HEK293T (cell line): ENCODE data around the gene NRIP1.

Experiments used
- CTCF ChIA-PET: fragments of 350-600 bp; formaldehyde crosslinking; extraction: SDS; loops from one replicate; lab custom pipeline; 2021; ENCODE audit warnings: antibody characterized with exemption, inconsistent platforms; lab: Yijun Ruan, JAX
- POLR2A ChIA-PET: fragments of 350-600 bp; formaldehyde crosslinking; extraction: SDS; loops from one replicate; lab custom pipeline; 2020; ENCODE audit warnings: antibody characterized with exemption, inconsistent platforms; lab: Yijun Ruan, JAX
- DNase-seq: peaks from one replicate; pipeline ENCODE4 v3.0.0; 2012; ENCODE audit warnings: mixed read lengths; ENCODE audit errors: extremely low spot score
- ARNT ChIP-seq: fragments of 450-650 bp; IDR thresholded peaks from 2 replicates; pipeline ENCODE4 v1.6.1; 2017; ENCODE audit warnings: mild to moderate bottlenecking
- BHLHE40 ChIP-seq: fragments of 450-650 bp; IDR thresholded peaks from 2 replicates; pipeline ENCODE4 v1.6.1; 2016; ENCODE audit warnings: mild to moderate bottlenecking, moderate library complexity, borderline replicate concordance
- CTBP1 ChIP-seq: fragments of 450-650 bp; IDR thresholded peaks from 2 replicates; pipeline ENCODE4 v1.6.1; 2016; ENCODE audit warnings: borderline replicate concordance
- ELF4 ChIP-seq: fragments of 450-650 bp; IDR thresholded peaks from 2 replicates; pipeline ENCODE4 v1.6.1; 2017; ENCODE audit warnings: antibody characterized with exemption
- FOXA1 ChIP-seq: fragments of 450-650 bp; IDR thresholded peaks from 2 replicates; pipeline ENCODE4 v1.6.1; 2016; ENCODE audit warnings: mild to moderate bottlenecking
- FOXK2 ChIP-seq: fragments of 450-650 bp; IDR thresholded peaks from 2 replicates; pipeline ENCODE4 v1.6.1; 2016; ENCODE audit warnings: mild to moderate bottlenecking
- FOXM1 ChIP-seq: fragments of 450-650 bp; IDR thresholded peaks from 2 replicates; pipeline ENCODE4 v1.6.1; 2017; ENCODE audit warnings: mild to moderate bottlenecking, borderline replicate concordance
- HDGF ChIP-seq: fragments of 450-650 bp; IDR thresholded peaks from 2 replicates; pipeline ENCODE4 v1.6.1; 2017; ENCODE audit warnings: antibody characterized with exemption, borderline replicate concordance
- L3MBTL2 ChIP-seq: fragments of 450-650 bp; conservative IDR thresholded peaks from 2 replicates; pipeline ENCODE4 v1.6.1; 2016; ENCODE audit warnings: mild to moderate bottlenecking
- LEF1 ChIP-seq: fragments of 450-650 bp; IDR thresholded peaks from 2 replicates; pipeline ENCODE4 v1.6.1; 2017; ENCODE audit warnings: mild to moderate bottlenecking, borderline replicate concordance
- NFRKB ChIP-seq: fragments of 450-650 bp; IDR thresholded peaks from 2 replicates; pipeline ENCODE4 v1.6.1; 2016; ENCODE audit warnings: mild to moderate bottlenecking, moderate library complexity
- PKNOX1 ChIP-seq: fragments of 450-650 bp; IDR thresholded peaks from 2 replicates; pipeline ENCODE4 v1.6.1; 2016
- SP1 ChIP-seq: fragments of 450-650 bp; IDR thresholded peaks from 2 replicates; pipeline ENCODE4 v1.6.1; 2017
- SUZ12 ChIP-seq: fragments of 450-650 bp; IDR thresholded peaks from 2 replicates; pipeline ENCODE4 v1.6.1; 2016; ENCODE audit warnings: mild to moderate bottlenecking
- TARDBP ChIP-seq: fragments of 450-650 bp; IDR thresholded peaks from 2 replicates; pipeline ENCODE4 v1.6.1; 2016
- ZNF384 ChIP-seq: fragments of 450-650 bp; IDR thresholded peaks from 2 replicates; pipeline ENCODE4 v1.6.1; 2016

The NRIP1 gene

DNA sequence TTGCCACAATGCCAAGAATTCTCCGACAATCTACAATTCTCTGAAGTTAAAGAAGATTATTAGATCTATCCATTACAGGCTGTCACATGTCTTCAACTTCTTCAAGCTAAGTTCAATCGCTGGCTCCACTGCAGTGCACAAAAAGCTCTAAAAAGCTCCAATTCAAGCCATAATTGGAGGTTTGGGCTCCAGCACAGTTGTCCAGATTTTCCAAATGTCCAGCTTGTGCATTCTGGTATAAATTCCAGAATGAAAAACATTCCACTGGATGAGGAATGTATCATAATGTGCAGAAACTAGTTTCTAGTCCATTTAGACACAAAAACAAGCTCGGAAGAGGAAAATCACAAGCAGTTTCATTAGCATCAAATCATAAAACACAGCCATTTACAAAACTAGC is 138.6 kb downstream of the NRIP1 start:
- no peak for DNase-seq
- ChIA-PET CTCF (no interaction called here), POLR2A (no interaction called here)
- TF ChIP-seq ZNF384 (no peak), PKNOX1 (no peak), ELF4 (no peak), L3MBTL2 (no peak), BHLHE40 (no peak), FOXM1 (no peak), SUZ12 (no peak), LEF1 (no peak), SP1 (no peak), HDGF (no peak), ARNT (no peak), FOXA1 (no peak), FOXK2 (no peak), CTBP1 (no peak), NFRKB (no peak), TARDBP (no peak)

DNA sequence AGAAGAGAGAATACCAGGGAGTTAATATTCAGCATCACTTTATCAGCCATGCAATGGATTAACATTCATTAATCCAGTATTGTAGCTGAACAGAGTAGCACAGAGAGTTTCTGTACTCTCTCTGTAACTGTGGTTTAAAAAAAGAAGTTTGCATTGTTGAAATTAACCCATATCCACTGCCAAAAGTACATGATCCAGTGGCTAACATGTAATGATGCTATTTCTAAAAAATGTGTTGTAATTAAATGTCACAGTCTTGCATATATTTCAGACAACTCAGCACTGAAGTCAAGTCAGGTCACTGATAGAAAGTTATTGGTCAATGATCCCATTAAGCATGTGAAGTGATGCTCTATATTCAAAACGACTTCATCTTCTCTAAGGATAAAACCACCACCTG is 141.3 kb downstream of the NRIP1 start:
- ChIA-PET POLR2A (no interaction called here), CTCF (no interaction called here)
- DNase-seq, result no peak
- TF ChIP-seq SP1, result no peak
- TF ChIP-seq CTBP1, result no peak
- TF ChIP-seq ARNT, result no peak
- no peak for TF ChIP-seq HDGF
- TF ChIP-seq FOXA1, result no peak
- TF ChIP-seq FOXK2, result no peak
- TF ChIP-seq FOXM1, result no peak

DNA sequence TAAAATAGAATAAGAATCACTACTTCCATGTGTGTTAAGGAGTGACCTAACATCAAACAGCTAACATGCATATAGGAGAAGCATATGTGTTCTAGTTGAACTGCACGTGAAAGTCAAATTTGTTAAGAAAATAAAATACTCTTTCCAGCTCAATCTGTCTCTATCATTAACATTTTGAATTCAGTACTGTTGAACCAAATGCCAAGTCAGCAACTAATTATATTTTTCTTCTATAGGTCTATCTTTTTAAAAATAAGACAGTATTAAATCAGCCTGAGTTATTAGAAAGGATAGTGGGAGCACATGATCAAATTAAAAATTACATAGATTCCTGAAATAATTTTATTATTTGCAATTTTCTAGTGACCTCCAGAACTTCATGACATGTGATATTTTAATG is 141.8 kb downstream of the NRIP1 start:
- POLR2A ChIA-PET, result no interaction called here
- DNase-seq, result no peak
- CTCF ChIA-PET, result no interaction called here
- TF ChIP-seq ZNF384 (no peak), PKNOX1 (no peak), FOXK2 (no peak), L3MBTL2 (no peak), ELF4 (no peak), FOXM1 (no peak), LEF1 (no peak), CTBP1 (no peak), TARDBP (no peak), SUZ12 (no peak), HDGF (no peak), NFRKB (no peak), FOXA1 (no peak), BHLHE40 (no peak), SP1 (no peak), ARNT (no peak)

DNA sequence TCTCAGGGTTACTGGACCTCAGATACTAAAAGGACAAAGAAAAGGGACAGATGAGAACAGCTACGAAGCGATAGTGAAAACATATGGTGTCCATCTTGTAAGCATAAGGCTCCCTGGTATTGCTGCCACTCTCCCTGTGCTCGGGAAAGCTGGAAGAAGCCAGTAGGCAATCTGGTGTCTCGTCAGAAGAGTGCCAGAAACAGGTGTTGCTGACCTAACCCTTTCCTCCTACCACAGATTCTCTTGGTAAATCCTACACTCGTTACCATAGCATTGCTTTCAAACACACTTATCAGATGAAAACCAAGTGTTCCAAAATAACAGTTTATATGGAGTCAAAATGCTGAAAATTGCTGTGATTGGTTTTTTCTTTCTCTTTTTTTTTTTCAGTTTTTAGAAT is 146.3 kb downstream of the NRIP1 start:
- TF ChIP-seq LEF1 (no peak), FOXA1 (no peak), L3MBTL2 (no peak), SP1 (no peak), ZNF384 (no peak), SUZ12 (no peak), HDGF (no peak), ARNT (no peak), BHLHE40 (no peak)
- no peak for DNase-seq
- CTCF ChIA-PET, result no interaction called here
- POLR2A ChIA-PET, result no interaction called here

DNA sequence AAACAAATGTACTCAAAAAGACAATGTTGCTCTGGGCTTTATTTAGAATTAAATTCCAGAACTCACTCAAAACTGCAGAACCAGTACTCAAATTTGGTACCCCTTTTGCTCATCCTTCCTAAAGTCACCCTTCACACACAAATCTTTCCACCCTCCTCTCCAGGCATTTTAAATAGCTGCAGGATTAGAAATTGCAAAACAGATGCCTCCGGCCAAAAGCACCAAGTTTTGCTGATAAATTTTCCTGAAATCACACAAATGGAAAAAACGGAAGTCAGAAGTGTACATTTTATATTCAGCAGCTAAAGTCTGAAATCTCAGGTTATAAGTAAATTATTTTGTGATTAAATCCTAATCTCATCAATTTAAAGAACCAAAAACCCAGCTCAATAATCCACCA is 147.0 kb downstream of the NRIP1 start:
- no peak for DNase-seq
- ChIA-PET POLR2A (no interaction called here), CTCF (no interaction called here)
- no peak for TF ChIP-seq FOXA1

- no peak for DNase-seq
- ChIA-PET POLR2A (no interaction called here), CTCF (interaction anchor here (0.6 kb wide), 1 partner anchor 67 kb away, joined by 4 read pairs; no protein-coding TSS in a partner anchor)
- TF ChIP-seq PKNOX1 (no peak), LEF1 (no peak), CTBP1 (no peak), FOXK2 (no peak), SP1 (no peak), NFRKB (no peak), SUZ12 (no peak), ARNT (no peak), HDGF (no peak), L3MBTL2 (no peak), TARDBP (no peak), FOXM1 (no peak), BHLHE40 (no peak), ELF4 (no peak), ZNF384 (no peak), FOXA1 (no peak)
Observed at GRCh38 chr21:14916676-14917141, 148.1 kb downstream of the NRIP1 start.

DNA sequence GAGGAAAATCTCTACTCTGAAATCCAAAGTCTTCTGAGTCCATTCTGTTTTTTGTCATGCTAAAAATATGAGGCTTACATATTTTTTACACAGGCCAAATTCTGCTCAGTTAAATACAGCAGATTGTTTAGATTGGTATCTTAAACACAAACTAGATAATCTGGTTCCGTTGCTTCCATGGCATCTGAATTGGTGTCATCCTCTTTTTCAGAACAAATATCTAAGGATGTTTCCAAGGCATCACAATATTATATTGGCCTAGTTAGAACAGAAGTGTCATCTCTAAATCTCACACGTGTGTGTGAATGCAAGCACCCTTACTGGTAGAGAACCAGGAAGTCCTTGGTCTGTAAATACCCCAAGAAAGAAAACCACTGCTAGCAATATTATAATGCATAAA is 151.2 kb downstream of the NRIP1 start:
- no peak for DNase-seq
- CTCF ChIA-PET, result no interaction called here
- POLR2A ChIA-PET, result no interaction called here
- no peak for TF ChIP-seq LEF1
- no peak for TF ChIP-seq ELF4
- TF ChIP-seq HDGF, result no peak
- TF ChIP-seq TARDBP, result no peak
- TF ChIP-seq FOXA1, result no peak
- no peak for TF ChIP-seq SP1
- no peak for TF ChIP-seq FOXM1
- no peak for TF ChIP-seq ZNF384
- TF ChIP-seq SUZ12, result no peak
- no peak for TF ChIP-seq L3MBTL2
- TF ChIP-seq FOXK2, result no peak
- TF ChIP-seq BHLHE40, result no peak
- TF ChIP-seq NFRKB, result no peak
